GM18511 (cell line): Measurements from ENCODE around the gene ACOT12.
"Not testable (repeated sequence)": the region's sequence is repeated elsewhere in the genome, so short reads cannot be mapped to it uniquely, and the experiment has no call there.

Experiments used
- ATAC-seq: cut with Tn5 transposase; IDR thresholded peaks from one replicate; pipeline ENCODE4 v1.9.1; 2021; ENCODE audit warnings: mild to moderate bottlenecking, moderate library complexity; ENCODE audit not compliant: unreplicated experiment

Gene ACOT12

DNA sequence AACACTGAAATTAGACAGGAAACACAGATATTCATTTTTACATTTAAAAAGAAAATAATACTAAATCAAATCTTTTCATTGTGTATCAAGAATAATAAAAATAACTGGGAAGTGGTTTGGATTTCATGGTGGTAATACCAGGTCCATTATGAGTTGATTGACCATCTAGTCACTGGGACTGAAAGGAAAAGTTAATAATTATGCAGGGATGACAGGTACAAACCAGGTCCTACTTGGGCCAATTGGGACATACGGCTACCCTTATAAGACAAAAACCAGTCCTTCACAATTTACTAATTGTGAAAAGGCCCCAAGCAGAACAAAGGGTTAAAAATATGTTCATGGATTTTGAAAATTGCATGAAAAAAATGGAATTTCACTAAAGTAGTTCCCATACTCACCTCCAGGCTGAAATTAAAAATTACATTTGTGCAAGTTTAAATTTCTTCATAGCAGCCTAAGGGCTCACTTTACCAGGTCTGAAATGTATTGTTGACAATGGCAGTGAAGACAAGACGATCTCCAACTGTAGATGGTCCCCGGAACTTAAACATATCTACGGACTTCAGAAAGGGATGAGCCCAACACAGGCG lies 48.4 kb downstream of the ACOT12 start:
- no peak for ATAC-seq

DNA sequence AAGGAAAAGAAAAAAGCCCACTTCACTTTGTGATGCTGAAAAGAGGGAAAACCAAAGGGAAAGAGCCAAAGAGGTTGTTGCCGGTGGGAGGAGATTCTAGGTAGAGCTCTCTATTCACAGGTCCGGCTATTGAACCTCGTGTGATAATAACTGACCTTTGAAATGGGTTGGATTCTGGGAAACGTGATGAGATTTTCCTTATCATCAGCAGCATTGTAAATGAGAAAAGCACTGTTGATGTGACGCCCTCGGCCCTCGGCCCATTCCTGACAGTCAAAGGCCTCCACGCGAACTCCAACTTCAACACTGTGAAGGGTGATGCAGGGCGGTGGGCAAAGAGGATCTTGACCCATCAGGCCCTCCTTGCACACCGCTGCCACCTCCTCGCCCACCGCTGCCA lies 49.2 kb downstream of the ACOT12 start:
- ATAC-seq = no peak

DNA sequence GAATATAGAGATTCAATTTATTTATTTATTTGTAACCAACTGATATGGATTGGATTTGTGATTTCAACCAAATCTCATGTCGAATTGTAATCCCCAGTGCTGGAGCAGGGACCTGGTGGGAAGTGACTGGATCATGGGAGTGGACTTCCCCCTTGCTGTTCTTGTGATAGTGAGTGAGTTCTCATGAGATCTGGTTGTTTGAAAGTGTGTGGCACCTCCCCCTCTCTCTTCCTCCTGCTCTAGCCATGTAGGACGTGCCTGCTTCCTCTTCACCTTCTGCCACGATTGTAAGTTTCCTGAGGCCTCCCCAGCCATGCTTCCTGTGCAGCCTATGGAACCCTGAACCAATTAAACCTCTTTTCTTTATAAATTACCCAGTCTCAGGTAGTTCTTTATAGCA lies 55.7 kb downstream of the ACOT12 start:
- ATAC-seq = not testable (repeated sequence)

DNA sequence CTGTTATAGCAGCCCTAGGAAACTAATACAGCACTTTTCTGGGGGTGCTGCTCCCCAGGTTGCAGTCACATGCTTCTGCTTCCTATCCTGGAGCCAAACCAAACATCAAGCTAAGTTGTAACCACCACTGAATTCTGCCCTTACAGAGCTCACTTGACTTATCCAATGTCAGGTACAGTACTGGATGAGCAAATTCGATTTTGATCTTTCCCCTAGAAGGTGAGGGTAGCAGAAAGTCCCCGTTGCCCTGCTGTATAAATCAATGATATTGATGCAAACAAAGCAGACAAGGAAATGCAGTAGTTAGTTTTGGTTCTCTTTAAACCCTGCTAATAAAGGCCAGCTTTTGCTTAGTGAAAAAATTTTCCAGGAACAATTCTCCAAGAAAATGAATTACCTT lies 56.1 kb downstream of the ACOT12 start:
- no peak for ATAC-seq

DNA sequence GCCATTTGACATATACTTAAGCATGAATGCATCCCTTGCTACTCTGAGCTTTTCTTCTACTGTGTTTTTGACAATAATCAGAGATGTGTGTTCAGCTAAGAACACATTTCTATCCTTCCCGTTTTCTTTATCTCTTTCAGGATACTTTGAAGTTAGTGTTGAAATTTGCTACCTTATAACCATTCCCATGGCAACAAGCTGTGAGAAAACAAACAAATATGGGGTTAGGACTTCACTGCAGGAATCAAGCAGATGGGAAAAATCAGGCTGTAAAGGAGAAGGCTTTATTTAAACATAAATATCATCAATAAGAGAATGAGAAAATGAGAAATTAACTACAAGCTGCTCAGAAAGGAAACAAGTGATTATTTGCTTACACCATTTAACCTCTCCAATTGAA lies 57.4 kb downstream of the ACOT12 start:
- no peak for ATAC-seq

DNA sequence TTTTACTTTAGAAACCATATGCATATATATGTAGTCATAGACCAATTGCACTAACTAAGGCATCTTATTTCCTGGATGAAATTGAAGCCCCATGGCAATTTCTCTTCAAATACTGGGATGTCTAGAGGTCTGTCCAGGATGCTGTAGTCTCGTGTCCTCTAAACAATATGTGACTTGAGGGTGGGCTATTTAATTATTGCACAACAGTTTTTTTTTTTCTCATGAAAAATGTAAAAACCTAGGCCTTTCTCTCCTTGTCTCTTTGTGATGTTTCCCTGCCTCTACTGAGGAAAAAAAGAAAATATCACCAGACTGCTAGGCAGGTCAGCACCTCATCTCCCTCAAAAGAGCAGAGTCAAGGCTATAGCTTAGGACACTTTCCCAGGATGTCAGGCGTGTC lies 58.0 kb downstream of the ACOT12 start:
- no peak for ATAC-seq

DNA sequence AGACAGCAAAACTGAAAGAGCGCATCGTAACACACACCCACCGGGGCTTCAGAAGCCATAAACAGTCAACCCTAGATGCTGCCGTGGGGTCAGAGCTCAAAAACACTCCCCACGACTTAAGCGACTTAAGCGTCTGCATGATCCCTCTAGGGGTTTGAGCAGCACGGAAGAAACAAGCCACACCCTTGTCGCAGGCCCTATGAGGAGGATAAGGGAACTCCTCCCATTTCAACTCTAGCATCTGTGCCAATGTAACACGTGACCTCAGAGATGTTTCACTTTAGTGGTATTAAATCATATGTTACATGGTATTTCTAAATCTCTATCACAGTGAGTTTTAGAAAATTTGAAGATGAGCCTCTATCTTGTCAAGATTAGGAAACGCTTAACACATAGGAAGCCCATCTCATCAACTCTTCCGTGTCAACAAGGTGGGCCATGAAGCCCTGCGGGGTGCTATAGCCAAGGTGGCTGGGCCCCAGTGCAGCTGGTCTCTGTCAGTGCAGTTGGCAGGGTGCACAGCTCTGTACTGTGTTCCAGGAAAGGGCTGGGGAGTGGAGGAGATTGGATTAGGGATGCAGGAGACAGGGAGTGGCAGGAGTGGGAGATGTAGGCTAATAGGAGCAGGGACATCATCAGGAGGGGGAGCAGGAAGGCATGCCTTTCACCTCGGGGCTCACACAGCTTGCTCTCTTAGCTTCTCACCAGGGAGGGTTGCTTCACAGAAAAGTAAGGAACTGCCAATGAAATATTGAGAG lies 59.5 kb downstream of the ACOT12 start:
- ATAC-seq = no peak

DNA sequence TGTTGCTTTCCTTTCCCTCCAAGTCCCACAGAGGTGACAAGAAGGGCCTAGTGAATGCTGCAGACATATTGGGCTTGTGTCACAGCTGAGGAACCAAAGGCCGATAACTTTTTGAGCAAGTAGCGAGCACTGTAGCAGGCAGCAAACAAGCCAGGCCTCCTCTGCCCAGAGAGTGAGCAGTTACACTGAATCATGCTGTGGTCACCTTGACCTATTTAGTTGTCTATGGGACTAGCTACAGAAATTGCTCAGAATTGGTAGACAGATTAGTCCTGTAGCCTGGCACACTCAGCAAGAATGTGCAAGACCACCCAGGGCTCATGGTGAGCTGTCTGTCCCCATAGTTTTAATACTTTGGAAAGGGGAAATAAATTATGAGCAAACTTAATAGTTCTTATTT lies 67.4 kb downstream of the ACOT12 start:
- ATAC-seq = no peak

DNA sequence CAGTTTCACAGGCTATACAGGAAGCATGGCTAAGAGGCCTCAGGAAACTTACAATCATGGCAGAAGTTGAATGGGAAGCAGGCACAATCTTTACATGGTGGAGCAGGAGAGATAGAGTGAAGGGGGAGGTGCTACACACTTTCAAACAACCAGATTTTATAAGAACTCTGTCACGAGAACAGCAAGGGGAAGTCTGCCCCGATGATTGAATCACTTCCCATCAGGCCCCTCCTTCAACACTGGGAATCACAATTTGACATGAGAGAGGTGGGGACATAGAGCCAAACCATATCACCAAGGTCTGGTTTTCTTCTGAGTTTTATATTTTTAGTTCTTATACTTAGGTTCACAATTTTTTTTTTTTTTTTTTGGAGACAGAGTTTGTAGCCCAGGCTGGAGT lies 76.4 kb downstream of the ACOT12 start:
- ATAC-seq = no peak

DNA sequence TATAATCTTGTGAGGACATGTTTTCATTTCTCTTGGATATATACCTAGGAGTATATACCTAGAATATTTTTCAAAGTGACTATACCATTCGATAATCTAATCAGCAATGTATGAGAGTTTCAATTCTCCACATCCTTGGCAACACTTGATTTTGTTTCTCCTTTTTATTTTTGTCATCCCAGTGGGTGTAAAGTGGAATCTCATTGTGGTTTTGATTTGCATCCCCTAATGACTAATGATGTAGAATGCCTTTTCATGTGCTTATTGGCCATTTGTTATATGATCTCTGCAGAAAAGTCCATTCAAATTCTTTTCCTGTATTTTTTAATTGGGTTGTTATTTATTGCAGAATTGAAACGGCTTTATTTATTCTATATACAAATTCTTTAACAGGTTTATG lies 77.4 kb downstream of the ACOT12 start:
- no peak for ATAC-seq

DNA sequence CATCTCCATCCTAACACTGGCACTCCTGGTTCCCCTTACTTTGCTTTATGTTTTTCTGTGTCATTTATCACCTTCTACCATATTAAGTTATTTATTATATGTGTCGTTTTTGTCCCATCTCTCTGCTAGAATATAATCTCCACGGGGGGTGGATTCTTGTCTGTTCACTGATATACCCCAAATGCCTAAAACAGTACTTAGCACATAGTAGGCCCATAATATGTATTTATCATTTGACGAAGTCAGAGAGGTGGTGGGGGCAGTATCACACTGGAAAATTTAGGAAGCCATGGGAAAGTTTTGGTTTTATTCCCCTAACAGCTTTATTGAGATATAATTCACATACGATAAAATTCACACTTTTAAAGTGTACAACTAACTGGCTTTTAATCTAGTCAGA lies 78.1 kb downstream of the ACOT12 start:
- no peak for ATAC-seq

DNA sequence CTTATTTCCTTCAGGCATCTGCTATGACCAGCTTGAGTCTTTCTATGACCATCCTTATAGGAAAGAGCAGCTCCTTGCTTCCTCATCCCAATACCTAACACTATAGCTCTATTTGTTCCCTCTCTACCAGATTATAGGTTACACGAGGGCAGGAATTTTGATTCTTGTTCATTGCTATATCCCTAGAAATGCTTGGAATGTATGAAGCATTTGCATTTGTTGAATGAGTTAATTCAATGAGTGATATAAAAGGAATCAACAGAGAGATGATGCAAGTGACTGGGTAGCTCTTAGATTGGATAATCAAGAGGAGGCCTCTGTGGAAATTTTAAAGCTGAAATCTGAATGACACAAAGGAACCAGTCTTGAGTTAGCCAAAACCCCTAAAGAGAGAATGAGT lies 78.6 kb downstream of the ACOT12 start:
- ATAC-seq = no peak

DNA sequence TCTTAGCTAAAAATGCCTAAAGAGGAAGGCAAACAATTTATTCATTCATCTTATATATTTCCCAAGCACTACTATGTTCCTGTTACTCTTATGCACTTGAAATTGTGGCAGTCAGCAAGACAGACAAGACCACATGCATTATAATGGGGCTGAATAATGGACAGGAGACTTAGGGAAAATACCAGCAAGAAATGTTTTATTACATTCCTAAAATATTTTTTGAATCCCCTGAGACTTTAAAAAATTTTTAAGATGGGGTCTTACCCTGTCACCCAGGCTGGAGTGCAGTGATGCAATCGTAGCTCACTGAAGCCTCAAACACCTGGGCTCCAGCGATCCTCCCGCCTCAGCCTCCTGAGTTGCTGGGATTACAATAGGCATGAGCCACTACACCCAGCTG lies 79.4 kb downstream of the ACOT12 start:
- no peak for ATAC-seq

DNA sequence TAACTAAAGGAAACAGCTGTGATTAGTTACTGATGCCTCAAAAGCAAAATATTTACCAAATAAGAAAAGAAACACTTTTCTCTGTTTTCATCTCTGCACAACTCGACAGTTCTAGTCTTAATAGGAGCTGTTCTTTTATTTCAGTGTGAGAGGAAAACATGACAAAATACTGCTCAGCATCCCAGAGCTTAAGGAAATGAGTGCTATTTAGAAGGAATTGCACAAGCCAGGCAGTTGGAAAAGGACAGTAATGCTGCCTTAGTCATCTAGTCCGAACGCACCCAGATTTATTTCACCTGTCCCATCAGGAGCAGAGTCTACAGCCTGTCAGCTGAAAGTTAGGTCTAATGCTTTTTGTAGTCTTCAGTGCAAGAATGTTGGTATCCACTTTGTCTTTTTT lies 80.2 kb downstream of the ACOT12 start:
- no peak for ATAC-seq

DNA sequence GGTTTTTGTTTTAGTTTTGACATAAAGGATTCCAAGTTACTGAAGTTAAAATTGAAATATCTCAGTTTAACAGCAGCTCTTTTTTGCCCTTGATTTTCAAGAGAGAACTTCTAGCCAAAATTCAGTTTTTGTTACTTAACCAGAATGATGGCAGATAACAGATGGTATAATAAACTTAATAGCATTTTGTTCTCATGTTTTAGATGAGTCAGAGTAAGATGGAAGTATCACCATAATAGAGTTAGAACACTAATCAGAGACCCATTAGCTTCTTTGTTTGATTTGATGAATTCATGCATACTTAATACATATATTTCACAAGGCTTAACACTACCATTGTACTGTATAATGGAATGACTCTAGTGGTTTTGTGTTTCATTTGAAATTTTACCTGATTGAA lies 80.7 kb downstream of the ACOT12 start:
- ATAC-seq = no peak

DNA sequence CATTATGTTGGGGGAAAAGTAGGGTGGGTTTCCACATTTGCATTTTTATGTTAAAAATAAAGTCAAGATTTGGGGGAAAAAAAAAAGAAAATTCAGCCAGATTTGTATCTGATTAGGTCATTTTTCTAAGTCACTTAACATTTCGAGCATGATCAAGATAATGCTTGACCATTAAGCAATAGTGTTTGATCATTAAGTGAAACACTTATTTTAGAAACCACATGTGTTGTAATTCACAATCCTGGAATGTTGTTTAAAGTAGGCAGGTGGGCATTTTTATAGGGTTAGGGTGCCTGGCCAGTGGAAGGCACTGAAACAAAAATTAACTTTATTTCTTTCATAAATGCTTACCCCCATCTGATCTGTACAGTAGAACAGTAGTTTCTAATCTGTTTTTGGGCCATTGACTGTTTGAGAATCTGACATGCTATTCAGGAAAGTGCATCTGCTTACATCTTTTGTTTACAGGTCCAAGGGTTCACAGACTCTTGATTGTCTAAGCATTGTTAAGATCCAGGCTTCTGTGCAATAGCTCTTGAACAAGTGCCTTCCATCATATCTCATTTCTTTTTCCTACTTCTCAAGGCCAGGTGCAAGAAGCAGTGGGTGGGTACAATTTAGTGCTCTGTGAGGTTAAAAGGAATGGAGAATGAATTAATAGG lies 83.4 kb downstream of the ACOT12 start:
- ATAC-seq = no peak

DNA sequence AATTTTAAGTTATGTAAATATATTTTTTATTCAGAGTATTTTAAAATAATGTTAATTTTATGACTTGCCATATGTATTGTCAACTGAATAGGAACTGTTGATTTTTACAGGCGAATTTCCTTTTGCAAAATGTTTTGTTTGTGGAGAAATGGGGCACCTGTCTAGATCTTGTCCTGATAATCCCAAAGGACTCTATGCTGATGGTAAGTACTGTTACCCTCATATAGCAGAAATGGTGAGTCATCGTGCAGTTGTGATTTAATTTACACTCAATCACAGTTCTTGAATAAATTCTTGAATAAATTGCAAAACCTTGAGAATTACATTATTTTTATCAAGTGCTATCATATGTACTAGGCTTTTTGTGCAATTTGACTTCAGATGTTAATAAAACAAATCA lies 85.1 kb downstream of the ACOT12 start:
- ATAC-seq = no peak

DNA sequence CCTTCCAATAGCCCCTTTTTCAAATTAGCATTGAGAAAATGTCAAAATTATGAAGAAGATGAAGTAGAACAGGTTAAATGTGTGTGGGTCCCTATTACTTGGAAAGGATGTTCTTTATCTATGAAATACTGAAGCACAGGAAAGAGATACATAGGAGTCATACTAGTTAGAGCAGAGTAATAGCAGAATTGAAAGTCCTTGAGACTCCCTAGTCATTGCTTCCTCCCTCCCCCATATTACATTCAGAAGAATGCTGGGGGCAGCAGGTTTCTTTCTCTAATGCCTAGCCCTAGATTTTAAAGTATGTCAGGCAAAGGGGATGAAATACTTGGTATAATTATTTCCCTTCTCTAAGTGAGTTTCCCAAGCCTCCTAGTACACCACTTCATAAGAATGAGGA lies 88.1 kb downstream of the ACOT12 start:
- ATAC-seq = no peak

DNA sequence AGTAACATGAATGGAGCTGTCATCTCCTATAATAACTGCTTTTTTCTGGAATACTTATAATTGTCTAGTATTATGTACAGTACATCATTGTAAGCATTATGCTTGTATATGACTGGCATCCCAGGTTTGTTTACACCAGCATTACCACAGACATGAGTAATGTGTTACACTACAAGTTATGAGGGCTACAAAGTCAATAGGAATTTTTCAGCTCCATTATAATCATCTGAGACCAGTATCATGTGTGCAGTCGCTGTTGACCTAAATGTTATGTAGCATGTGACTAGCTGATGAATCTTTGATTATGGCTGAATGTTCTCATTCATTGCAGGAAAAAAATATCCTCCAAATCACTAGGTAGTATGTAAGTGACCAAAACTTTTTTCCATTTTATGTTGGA lies 90.4 kb downstream of the ACOT12 start:
- no peak for ATAC-seq

DNA sequence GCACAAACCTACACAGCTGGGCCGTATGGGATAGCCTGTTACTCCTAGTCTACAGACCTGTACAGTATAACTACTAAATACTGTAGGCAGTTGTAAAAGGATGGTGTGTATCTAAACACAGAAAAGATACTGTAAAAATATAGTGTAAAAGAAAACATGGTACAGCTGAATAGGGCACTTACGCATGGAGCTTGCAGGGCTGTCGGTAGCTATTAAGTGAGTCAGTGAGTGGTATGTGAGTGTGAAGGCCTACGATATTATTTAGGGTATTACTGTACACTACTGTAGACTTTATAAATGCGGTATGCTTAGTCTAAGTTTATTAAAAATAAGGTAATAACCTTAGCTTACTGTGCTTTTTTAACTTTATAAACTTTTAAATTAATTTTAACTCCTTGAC lies 91.3 kb downstream of the ACOT12 start:
- ATAC-seq = no peak

DNA sequence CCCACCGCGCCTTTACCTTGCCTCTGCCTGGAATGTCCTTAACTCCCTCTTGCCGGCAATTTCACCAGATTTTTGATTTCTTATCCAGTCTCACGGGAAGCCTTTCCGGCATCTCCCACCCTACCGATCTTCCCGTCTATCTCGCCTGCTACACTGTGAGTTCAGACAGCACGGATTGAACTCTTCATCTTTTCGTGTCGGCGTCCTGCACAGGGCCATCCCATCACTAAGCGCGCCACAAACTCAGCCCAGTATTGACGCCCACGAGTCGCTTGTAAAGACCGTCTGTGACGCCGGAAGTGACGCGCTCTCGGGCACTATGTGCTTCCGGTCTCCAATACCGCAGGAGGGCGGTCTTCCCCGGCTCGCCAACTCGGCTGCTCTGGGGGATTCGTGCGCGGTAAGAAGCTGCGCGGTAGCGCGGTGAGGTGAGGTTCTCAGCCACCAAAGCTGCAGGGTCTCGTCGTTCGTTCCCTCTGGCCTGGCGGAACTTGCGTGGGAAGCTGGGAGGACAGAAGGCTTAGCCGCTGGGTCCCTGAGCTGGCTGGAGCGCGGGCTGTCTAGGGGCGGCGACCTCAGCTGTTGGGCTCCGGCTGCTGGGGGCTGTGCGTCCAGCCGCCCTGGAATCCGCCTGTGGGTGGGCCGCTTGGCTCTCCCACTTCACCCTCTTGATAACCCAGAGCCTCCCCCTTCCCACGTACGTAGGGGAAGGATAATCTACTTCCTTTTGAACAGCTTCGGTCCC lies 92.5 kb downstream of the ACOT12 start, which contains the start of gene ZCCHC9:
Gene ZCCHC9 (plus strand): TSS at position 317 of the 745 bp plus-strand sequence. CDS start 3,171 bp downstream, outside the sequence.
- ATAC-seq = peak; percentile 97

DNA sequence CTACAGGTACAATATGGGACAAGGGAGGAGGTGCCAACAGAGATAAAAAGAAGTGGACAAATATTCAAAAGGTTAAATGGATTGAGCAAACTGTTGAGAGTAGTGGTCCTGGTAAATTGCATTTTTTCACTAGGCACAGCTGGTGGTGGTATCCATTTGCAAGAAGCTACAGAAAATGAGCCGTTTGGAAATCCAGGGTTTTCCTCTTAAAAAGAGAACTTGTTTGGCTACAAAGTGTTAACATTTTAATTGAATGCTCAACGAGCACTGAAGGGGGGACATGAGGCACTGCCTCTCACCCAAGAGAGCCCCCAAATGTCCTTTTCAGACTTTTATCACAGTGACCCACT lies 93.0 kb downstream of the ACOT12 start:
- ATAC-seq = no peak
